K562 (cell line): ENCODE measurements around the gene C11orf52. TPM values are rescaled to one million over a fixed set of nuclear protein-coding genes. Genes with fewer than 3 reads are reported as not detected.

Experiments
- ASH1L ChIP-seq: fragments of 450-650 bp; IDR thresholded peaks from 2 replicates; pipeline ENCODE4 v1.6.1; 2018; ENCODE audit warnings: borderline replicate concordance, mild to moderate bottlenecking, low read depth; ENCODE audit not compliant: partially characterized antibody
- CEBPG ChIP-seq, 3 experiments: fragments of 200-800 bp in 1 of 3; sonication (Bioruptor generic) in 1 of 3; sonication (generic) in 1 of 3; formaldehyde crosslinking in 1 of 3; IDR thresholded peaks in 2 of 3; conservative IDR thresholded peaks in 1 of 3; 2 replicates each; pipeline versions ENCODE4 v1.6.1 to v1.8.0; 2016 to 2022; ENCODE audit warnings: missing compliant biosample characterization in 2 of 3, missing genetic modification characterization in 2 of 3, mild to moderate bottlenecking in 1 of 3, missing genetic modification reagents in 1 of 3
- E2F3 ChIP-seq: fragments of 250-450 bp; sonication (Bioruptor Pico); IDR thresholded peaks from 2 replicates; pipeline ENCODE4 v1.4.0; 2020; ENCODE audit warnings: mild to moderate bottlenecking
- FIP1L1 ChIP-seq: fragments of 200-400 bp; formaldehyde crosslinking; IDR thresholded peaks from 2 replicates; pipeline ENCODE4 v1.6.1; 2018; ENCODE audit warnings: mild to moderate bottlenecking, low read depth, low read length; ENCODE audit not compliant: poor library complexity, severe bottlenecking
- KDM1A ChIP-seq, 2 experiments: fragments of 450-650 bp; IDR thresholded peaks; 2 replicates each; pipeline ENCODE4 v1.6.1; 2016; ENCODE audit warnings: mild to moderate bottlenecking in 2 of 2
- MEF2A ChIP-seq: IDR thresholded peaks from 2 replicates; pipeline ENCODE4 v1.6.1; 2011; ENCODE audit warnings: low read depth, mild to moderate bottlenecking, low read length, moderate library complexity; ENCODE audit not compliant: control insufficient read depth
- NKRF ChIP-seq: fragments of 450-650 bp; IDR thresholded peaks from 2 replicates; pipeline ENCODE4 v1.6.1; 2016; ENCODE audit warnings: borderline replicate concordance
- NR2F6 ChIP-seq: fragments of 450-650 bp; formaldehyde crosslinking; IDR thresholded peaks from 2 replicates; pipeline ENCODE4 v1.4.0; 2020; ENCODE audit warnings: mild to moderate bottlenecking
- NR4A1 ChIP-seq, 2 experiments: fragments of 250-450 bp in 1 of 2; fragments of 450-650 bp in 1 of 2; sonication (Bioruptor Pico) in 1 of 2; IDR thresholded peaks; 2 replicates each; pipeline versions ENCODE4 v1.4.0 to v1.6.1; 2016 to 2020; ENCODE audit warnings: mild to moderate bottlenecking in 2 of 2, missing compliant biosample characterization in 1 of 2, missing genetic modification characterization in 1 of 2, moderate library complexity in 1 of 2
- PTRF ChIP-seq: fragments of 450-650 bp; IDR thresholded peaks from 2 replicates; pipeline ENCODE4 v1.6.1; 2016; ENCODE audit warnings: mild to moderate bottlenecking, missing genetic modification characterization, missing compliant biosample characterization
- RAD21 ChIP-seq, 2 experiments: fragments of 250-450 bp in 1 of 2; fragments of 450-650 bp in 1 of 2; sonication (Bioruptor Pico) in 1 of 2; formaldehyde crosslinking in 1 of 2; IDR thresholded peaks in 1 of 2; conservative IDR thresholded peaks in 1 of 2; 2 replicates each; pipeline versions ENCODE4 v1.4.0 to v1.8.0; 2020 to 2022; ENCODE audit warnings: mild to moderate bottlenecking in 2 of 2, moderate library complexity in 1 of 2
- RCOR1 ChIP-seq, 2 experiments: IDR thresholded peaks; 2 replicates each; pipeline ENCODE4 v1.6.1; 2012; ENCODE audit warnings: low read depth in 2 of 2, low read length in 2 of 2, borderline replicate concordance in 1 of 2, improper control_type of control experiment in 1 of 2
- TARDBP ChIP-seq: fragments of 450-650 bp; IDR thresholded peaks from 2 replicates; pipeline ENCODE4 v1.6.1; 2016
- VEZF1 ChIP-seq: fragments of 200-800 bp; sonication (Bioruptor generic); IDR thresholded peaks from 2 replicates; pipeline ENCODE4 v1.6.1; 2017; ENCODE audit warnings: missing genetic modification characterization, missing compliant biosample characterization
- ZBTB17 ChIP-seq: fragments of 450-650 bp; formaldehyde crosslinking; IDR thresholded peaks from 2 replicates; pipeline ENCODE4 v1.4.0; 2020; ENCODE audit warnings: mild to moderate bottlenecking
- ZNF12 ChIP-seq: sonication (generic); formaldehyde crosslinking; IDR thresholded peaks from 2 replicates; pipeline ENCODE4 v1.4.0; 2020; ENCODE audit warnings: mild to moderate bottlenecking, missing genetic modification reagents
- ZNF3 ChIP-seq: fragments of 250-450 bp; sonication (Bioruptor Pico); IDR thresholded peaks from 2 replicates; pipeline ENCODE4 v1.5.0; 2021; ENCODE audit warnings: mild to moderate bottlenecking, moderate library complexity
- ZNF398 ChIP-seq: fragments of 250-450 bp; sonication (Bioruptor Pico); IDR thresholded peaks from 2 replicates; pipeline ENCODE4 v1.8.0; 2021; ENCODE audit warnings: moderate library complexity, mild to moderate bottlenecking, inconsistent platforms
- ZNF76 ChIP-seq: fragments of 250-450 bp; sonication (Bioruptor Pico); IDR thresholded peaks from 2 replicates; pipeline ENCODE4 v1.4.0; 2020; ENCODE audit warnings: mild to moderate bottlenecking, moderate library complexity, borderline replicate concordance
- polyA plus RNA-seq, 8 experiments: library from polyadenylated mRNA; depleted of rRNA in 4 of 8; stranded (reverse) in 5 of 8; unstranded in 3 of 8; fragments of >200 nt; fragmentation: Nextera tagmentation in 2 of 8; fragmentation: Illumina TruSeq in 1 of 8; extraction: Ambion mirVana in 2 of 8; extraction: Trizol in 1 of 8; gene quantifications; 2 replicates each; pipeline versions ENCODE4 v1.2.1 to v1.2.3, GENCODE V29; 2011 to 2014; ENCODE audit warnings: inconsistent platforms in 1 of 8, missing spikeins in 1 of 8
- total RNA-seq, 7 experiments: library from RNA; depleted of rRNA in 6 of 7; stranded (reverse); fragments of >200 nt in 6 of 7; fragmentation: Illumina TruSeq in 2 of 7; extraction: Trizol in 2 of 7; gene quantifications; 2 replicates each; pipeline versions ENCODE4 v1.2.1 to v1.2.3, GENCODE V29; 2011 to 2021; ENCODE audit warnings: low replicate concordance in 1 of 7

C11orf52 gene
- total and polyA plus RNA-seq, 9 of the 15 experiments (the other 6 are each of a cell fraction or from before 2014, with no cell fraction given), result 0.29 to 2.9 (median 1.0) TPM

- TF ChIP-seq MEF2A (no peak), PTRF (no peak), ZNF12 (CRISPR knock-in tag) (no peak), ZNF76 (0 out of 2 replicates have a peak, but pooled peaks have one; percentile 62), ZNF398 (CRISPR knock-in tag) (no peak), NR2F6 (CRISPR knock-in tag) (no peak), VEZF1 (CRISPR knock-in tag) (peak; percentile 94), ASH1L (no peak), NKRF (0 out of 2 replicates have a peak, but pooled peaks have one; percentile 22), RAD21 (CRISPR knock-in tag; conservative IDR thresholded peaks at IDR 0.05 in 1 of 2, IDR thresholded peaks at IDR 0.05 in 1 of 2) (peak in 1 of 2 experiments; percentile 16; a peak in 1 of 4 replicates), TARDBP (no peak; the same call in 1 of the 2 replicates), NR4A1 (CRISPR knock-in tag; IDR thresholded peaks at IDR 0.05) (0 out of 2 replicates have a peak, but pooled peaks have one; percentile 64), NR4A1 (tag; IDR thresholded peaks at IDR 0.05) (no peak), CEBPG (CRISPR knock-in tag; IDR thresholded peaks at IDR 0.05) (no peak), CEBPG (tag; conservative IDR thresholded peaks at IDR 0.05 in 1 of 2, IDR thresholded peaks at IDR 0.05 in 1 of 2) (no peak), ZNF3 (no peak), RCOR1 (IDR thresholded peaks at IDR 0.05; ENCODE audit: borderline replicate concordance in 1 of 2, low read depth in 2 of 2, low read length in 2 of 2) (no peak), KDM1A (IDR thresholded peaks at IDR 0.05) (no peak), E2F3 (CRISPR knock-in tag) (0 out of 2 replicates have a peak, but pooled peaks have one; percentile 56), FIP1L1 (no peak), ZBTB17 (CRISPR knock-in tag) (0 out of 2 replicates have a peak, but pooled peaks have one; percentile 61)
These were observed 8.0 kb downstream of the C11orf52 start (continued) for GRCh38 chr11:111926505-111927391.
